ENCODE measurements around the gene THAP12. TPM values are rescaled to one million over a fixed set of nuclear protein-coding genes. Genes with fewer than 3 reads are reported as not detected.

THAP12 gene
- total and polyA plus RNA-seq, 4 donors, result 5.6 to 21.9 (median 13.7) TPM

Small RNA genes lying within 50 kb of the gene (small RNA-seq; reads per million reads assigned to genes)
- not detected for gene RF00019

Other genes starting within 250 kb of the THAP12 start
- gene WNT11, start 174.6 kb downstream of the THAP12 start, total RNA-seq, result 1 to 10 TPM; 1.1 to 4.8 TPM
- 1 to 10 TPM; 1.3 to 3.7 TPM for gene WNT11, start 174.6 kb downstream of the THAP12 start, polyA plus RNA-seq
- gene GVQW3, start 191 bp upstream of the THAP12 start, total RNA-seq, result 1 to 10 TPM; 1.0 to 1.3 TPM
- gene GVQW3, start 191 bp upstream of the THAP12 start, polyA plus RNA-seq, result under 1 TPM; 0.18 to 0.26 TPM
- gene EMSY, start 63.9 kb upstream of the THAP12 start, total RNA-seq, result 10 to 100 TPM; 11.9 to 14.8 TPM
- 1 to 10 TPM; 4.2 to 5.9 TPM for gene EMSY, start 63.9 kb upstream of the THAP12 start, polyA plus RNA-seq

Measured in liver (tissue), 5 donors.